Mononuclear cell (primary cell): Measurements from ENCODE around the gene PEG3. TPM values are rescaled to one million over a fixed set of nuclear protein-coding genes. Genes with fewer than 3 reads are reported as not detected.
"Not testable (repeated sequence)": the region's sequence is repeated elsewhere in the genome, so short reads cannot be mapped to it uniquely, and the experiment has no call there.

Experiments
- H3K27me3 ChIP-seq: 2 replicates; pipeline ENCODE4 v1.6.0; 2011; ENCODE audit warnings: low read length, control low read depth; ENCODE audit not compliant: insufficient read depth
- H3K4me1 ChIP-seq: 2 replicates; pipeline ENCODE4 v1.5.1; 2011; ENCODE audit warnings: mild to moderate bottlenecking, low read length, control low read depth; ENCODE audit not compliant: insufficient read depth
- H3K4me3 ChIP-seq: 2 replicates; pipeline ENCODE4 v1.5.1; 2011; ENCODE audit warnings: mild to moderate bottlenecking, low read length, moderate library complexity
- H3K9me3 ChIP-seq: 2 replicates; pipeline ENCODE4 v1.5.1; 2011; ENCODE audit warnings: low read depth, mild to moderate bottlenecking, control low read depth, low read length
- total RNA-seq: library from RNA; depleted of rRNA; stranded (reverse); fragments of >200 nt; gene quantifications from one replicate; pipeline ENCODE4 v1.2.3, GENCODE V29; 2012

Gene PEG3
- total RNA-seq, 1 donor, result under 0.01 TPM

DNA sequence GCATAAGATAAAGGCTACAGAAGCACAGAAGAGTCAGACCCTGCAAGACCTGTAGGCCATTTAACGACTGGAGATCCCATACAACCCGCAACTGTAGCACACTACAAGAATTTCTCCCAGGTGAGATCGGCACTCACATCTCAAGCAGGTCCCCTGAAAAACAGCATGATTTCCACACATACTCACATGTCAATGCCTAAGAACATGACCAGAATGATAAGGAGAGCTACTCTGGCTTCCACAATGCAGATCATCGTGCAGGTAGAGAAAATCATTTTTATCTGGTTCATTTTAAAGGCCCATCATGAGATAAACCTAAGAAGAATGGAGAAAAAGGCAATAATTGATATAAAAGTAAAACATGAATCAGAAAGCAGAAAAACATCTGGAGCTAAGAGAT is 17.5 kb upstream of the PEG3 start:
- Histone ChIP-seq H3K27me3 (peaks cover 2% of the 10 kb centered on the region), H3K9me3 (peaks cover 22% of the 10 kb centered on the region), H3K4me3 (no peak overlapping the region), H3K4me1 (no peaks in the 10 kb centered on the region)

DNA sequence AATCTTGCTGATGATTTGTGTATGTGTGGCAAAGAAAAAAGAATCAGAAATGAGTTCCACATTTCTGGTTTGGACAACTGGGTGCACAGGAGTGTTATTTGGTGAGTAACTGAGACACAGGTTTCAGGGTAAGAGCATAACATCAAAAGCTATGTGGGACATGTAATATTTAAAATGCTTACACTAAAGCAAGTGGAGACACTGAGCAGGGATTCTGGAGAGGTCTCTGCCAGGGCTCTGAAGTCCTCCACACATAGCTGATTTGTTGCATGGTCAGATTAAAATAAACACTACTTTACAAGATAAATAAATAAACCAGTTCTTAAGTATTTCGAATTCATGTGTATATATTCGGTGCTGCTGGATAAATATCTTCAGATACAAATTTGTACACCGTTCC is 16.3 kb upstream of the PEG3 start:
- no peak overlapping the region for H3K4me3 ChIP-seq
- H3K9me3 ChIP-seq, result peaks cover 22% of the 10 kb centered on the region
- no peaks in the 10 kb centered on the region for H3K4me1 ChIP-seq
- H3K27me3 ChIP-seq, result peaks cover 2% of the 10 kb centered on the region

DNA sequence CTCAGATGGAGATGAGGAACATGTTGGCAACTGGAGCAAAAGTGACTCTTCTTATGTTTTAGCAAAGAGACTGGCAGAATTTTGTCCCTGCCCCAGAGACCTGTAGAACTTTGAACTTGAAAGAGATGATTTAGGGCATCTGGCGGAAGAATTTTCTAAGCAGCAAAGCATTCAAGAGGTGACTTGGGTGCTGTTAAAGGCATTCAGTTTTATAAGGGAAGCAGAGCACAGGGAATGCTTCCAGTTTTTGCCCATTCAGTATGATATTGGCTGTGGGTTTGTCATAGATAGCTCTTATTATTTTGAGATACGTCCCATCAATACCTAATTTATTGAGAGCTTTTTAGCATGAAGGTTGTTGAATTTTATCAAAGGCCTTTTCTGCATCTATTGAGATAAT is 11.8 kb upstream of the PEG3 start:
- peaks cover 18% of the 10 kb centered on the region for H3K9me3 ChIP-seq
- H3K4me3 ChIP-seq, H3K27me3 ChIP-seq, H3K4me1 ChIP-seq: not testable (repeated sequence)

DNA sequence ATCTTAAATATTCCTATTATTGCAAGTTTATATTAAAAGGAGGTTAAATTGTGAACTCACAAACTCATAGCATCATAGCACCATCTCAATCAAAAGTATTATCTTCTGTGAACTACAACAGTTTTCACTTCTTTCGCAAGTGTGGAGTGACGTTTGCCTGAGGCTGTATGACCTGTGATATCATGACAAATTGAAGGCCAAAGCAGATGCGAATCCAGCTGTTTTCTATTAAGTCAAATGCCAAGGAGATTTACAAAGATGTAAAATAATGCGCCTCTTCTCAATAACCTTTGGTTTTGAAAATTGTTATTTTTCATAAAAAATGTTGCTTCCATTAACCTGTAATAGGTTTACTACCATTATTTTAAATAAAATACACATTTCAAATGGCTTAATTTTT is 7.6 kb upstream of the PEG3 start:
- Histone ChIP-seq H3K4me1 (no peaks in the 10 kb centered on the region), H3K9me3 (peaks cover 8% of the 10 kb centered on the region), H3K4me3 (no peak overlapping the region), H3K27me3 (no peaks in the 10 kb centered on the region)

DNA sequence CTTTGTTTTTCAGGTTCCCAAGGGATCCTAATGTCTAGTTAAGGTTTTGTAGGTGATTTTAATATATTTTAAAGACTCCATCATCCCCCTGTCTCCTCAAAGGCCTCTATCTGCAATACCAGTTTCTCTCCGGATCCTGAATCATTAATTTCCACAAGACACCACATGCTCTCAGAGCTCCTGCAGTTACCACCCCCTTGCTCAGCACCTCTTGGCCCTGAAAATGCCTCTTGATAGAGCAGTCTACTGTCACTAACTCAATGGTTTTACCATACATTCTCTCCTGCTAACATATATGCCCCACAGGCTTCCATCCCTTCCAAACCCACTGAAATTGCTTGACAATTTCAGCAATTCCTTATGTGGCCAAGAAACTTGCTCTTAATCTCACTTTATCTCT is 1.9 kb upstream of the PEG3 start:
- Histone ChIP-seq H3K4me1 (peaks cover 5% of the 10 kb centered on the region), H3K9me3 (no peaks in the 10 kb centered on the region), H3K27me3 (peaks cover 21% of the 10 kb centered on the region), H3K4me3 (no peak overlapping the region)

DNA sequence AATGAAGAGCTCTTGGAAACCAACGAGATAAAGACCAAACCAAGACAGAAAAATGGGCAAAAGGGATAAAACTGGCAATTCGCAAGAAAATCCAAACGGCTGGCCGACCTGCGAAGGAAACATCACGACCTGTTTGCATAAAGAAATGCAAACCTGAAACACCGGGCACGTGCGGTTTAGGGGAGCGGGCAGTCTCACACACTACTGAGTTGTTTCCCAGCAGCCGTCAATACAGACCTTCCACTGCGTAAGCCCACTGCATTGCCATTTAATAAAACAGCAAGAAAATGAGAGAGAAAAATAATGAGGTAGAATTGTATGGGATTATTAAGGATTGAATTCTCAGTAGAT is 642 bp upstream of the PEG3 start:
- H3K9me3 ChIP-seq, result no peaks in the 10 kb centered on the region

DNA sequence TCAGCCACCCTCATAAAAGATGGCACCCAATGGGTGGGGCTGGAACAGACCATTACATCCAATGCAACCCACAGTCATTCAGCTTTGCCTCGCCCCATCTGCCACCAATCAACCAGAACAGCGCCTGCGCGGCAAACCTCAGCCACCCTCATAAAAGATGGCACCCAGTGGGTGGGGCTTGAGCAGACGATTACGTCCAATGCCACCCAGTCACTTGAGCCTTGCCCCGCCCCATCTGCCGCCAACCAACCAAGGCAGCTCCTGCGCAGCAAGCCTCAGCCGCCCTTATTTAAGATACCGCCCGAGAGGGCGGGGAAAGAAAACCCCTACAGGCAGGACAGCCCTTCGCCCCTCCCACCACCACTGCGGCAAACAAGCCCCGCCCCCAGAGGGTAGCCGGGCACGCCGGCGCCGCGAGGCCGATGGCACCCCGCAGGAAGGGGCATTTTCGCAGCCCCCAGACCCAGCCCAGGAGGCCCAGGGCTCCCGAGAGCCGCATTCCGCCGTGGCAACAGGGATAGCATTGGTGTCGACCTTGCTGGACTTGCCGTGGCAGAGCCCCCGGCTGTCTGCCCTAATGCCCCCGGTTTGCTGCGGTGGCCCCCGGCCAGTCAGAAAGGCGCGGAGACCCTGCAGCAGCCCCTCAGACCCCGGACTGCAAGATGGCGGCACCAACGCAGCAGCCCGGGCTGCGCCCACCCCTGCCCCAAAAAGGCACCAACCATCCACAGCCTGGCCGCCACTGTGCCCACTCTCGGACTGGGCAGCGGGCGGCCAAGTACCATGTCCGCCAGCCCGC is 675 bp downstream of the PEG3 start:
- Histone ChIP-seq H3K4me3 (no peak overlapping the region), H3K27me3 (peaks cover 21% of the 10 kb centered on the region), H3K9me3 (no peaks in the 10 kb centered on the region), H3K4me1 (peaks cover 5% of the 10 kb centered on the region)

More for the DNA sequence above, 642 bp upstream of the PEG3 start:
- Histone ChIP-seq H3K4me1 (peaks cover 5% of the 10 kb centered on the region), H3K27me3 (peaks cover 21% of the 10 kb centered on the region), H3K4me3 (no peak overlapping the region)

DNA sequence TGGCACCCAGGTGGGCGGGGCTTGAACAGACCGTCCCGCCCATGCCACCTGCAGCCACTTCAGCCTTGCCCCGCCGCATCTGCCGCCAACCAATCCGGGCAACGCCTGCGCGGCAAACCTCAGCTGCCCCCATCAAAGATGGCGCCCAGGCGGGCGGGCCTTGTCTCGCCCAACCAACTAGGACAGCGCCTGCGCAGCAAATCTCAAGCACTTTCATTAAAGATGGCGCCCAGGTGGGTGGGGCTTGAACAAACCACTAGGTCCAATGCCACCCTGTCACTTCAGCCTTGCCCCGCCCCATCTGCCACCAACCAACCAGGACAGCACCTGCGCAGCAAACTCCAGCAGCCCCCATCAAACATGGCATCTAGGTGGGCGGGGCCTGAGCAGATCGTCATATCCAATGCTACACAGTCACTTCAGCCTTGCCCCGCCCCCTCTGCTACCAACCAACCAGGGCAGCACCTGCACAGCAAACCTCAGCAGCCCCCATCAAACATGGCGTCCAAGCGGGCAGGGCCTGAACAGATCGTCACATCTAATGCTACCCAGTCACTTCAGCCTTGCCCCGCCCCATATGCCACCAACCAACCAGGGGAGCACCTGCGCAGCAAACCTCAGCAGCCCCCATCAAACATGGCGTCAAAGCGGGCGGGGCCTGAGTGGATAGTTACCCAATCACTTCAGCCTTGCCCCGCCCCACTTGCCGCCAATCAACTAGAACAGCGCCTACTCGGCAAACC is 1.4 kb downstream of the PEG3 start:
- no peaks in the 10 kb centered on the region for H3K9me3 ChIP-seq

DNA sequence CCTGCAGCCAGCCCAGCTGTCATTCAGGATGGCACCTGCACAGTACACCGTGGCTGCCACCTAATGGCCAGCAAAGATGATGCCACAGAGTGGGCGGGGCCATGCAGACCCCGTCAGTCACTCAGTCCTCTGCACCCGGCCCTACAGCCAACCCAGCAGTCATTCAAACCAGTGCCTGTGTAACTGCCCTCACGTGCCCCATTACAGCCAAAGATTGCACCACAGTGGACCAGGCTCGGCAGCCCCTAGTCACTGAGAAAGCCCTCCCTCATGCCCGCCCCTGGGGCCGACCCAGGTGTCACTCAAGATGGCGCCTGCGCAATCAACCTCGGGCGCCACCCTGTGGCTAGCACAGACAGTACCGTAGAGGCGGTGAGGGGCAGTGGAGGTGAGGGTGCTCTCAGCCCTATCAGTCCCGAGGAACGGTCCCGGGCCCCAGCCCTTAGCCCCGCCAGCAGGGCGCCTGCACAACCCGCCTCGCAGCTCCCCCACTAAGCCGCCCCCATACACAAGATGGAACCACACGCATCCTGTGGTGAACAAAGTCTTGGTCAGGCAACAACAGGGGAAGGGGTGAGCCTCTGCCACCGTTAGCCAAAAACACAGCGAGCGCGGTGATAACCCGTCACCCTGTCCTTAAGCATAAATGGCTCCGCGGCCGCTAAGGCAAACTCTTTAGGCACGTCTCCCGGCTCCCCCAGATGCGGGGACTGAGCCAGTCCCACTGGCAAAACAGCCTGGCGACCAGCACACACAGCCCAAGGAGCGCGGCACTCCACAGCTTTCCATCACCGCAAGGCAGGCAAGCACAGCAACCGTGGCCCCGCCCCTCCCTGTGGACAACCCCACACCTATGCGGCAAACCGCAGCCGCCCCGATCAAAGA is 2.3 kb downstream of the PEG3 start:
- Histone ChIP-seq H3K4me1 (peaks cover 5% of the 10 kb centered on the region), H3K4me3 (no peak overlapping the region), H3K9me3 (no peaks in the 10 kb centered on the region)

More for the DNA sequence above, 1.4 kb downstream of the PEG3 start:
- Histone ChIP-seq H3K4me1 (peaks cover 5% of the 10 kb centered on the region), H3K27me3 (peaks cover 21% of the 10 kb centered on the region), H3K4me3 (no peak overlapping the region)

DNA sequence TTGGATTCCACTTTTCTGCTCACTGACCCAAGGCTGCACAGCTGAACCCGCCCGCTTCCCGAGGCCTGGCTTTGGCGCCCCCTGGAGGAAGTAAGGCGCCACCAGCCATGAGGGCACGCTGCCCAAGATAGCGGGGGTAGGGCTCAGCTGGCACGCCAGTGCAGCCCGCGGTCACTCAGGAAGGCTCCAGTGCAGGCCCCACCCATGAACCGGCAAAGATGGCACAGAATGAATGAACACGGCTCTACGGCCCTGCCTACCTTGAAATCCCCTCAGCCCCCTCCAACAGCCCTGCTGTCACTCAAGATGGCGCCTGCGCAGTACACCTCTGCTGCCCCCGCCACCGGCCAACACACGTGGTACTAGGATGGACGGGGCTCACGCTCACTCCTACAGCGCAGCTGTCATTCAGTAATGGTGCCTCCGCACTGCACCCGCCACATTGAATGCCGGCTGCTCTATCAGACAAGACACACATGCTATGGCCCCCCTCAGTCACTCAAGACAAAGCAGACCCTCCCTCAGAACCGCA is 3.0 kb downstream of the PEG3 start:
- no peak overlapping the region for H3K4me3 ChIP-seq

More for the DNA sequence above, 2.3 kb downstream of the PEG3 start:
- H3K27me3 ChIP-seq, result peaks cover 21% of the 10 kb centered on the region

DNA sequence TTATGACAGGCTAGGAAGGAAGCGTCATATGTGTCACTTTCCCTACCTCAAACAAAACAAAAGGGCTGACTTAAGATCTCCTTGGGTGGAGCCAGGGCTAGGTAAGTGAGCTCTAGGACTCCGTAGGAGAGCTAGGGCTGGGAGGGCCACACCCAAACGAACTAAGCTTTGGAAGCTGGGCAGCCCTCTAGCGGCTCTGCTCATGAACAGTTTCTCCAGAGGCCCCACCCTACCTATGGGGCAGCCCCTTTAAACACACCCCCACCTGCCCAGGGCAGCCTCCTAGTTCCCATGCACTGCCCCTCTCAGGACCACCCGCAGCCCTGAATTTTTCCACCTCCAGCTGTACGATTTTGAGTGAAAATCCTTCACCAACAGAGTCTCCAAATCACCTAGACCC is 3.5 kb downstream of the PEG3 start:
- Histone ChIP-seq H3K27me3 (peaks cover 14% of the 10 kb centered on the region), H3K4me1 (peaks cover 5% of the 10 kb centered on the region), H3K4me3 (no peak overlapping the region), H3K9me3 (no peaks in the 10 kb centered on the region)

More for the DNA sequence above, 3.0 kb downstream of the PEG3 start:
- Histone ChIP-seq H3K9me3 (no peaks in the 10 kb centered on the region), H3K4me1 (peaks cover 5% of the 10 kb centered on the region), H3K27me3 (peaks cover 19% of the 10 kb centered on the region)

DNA sequence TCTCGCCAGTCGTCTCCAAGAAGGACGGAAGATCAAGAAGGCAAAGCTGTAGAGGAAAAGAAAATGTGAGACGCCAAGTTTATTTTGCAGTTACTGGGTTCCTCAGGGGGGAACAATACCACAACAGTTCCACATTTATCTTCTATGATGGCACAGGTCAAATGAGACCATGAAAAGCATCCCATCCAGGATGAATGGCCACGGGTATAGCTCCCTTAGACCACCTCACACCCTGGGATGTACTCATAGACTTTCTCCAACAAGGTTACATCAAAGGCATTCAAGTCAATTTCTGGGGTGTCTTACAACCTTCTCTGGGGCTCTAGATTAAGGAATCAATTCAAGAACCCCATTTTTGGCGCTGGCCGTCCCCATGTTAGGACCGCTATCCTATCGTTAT is 4.5 kb downstream of the PEG3 start:
- Histone ChIP-seq H3K4me3 (no peak overlapping the region), H3K27me3 (peaks cover 5% of the 10 kb centered on the region), H3K4me1 (peaks cover 5% of the 10 kb centered on the region), H3K9me3 (no peaks in the 10 kb centered on the region)

DNA sequence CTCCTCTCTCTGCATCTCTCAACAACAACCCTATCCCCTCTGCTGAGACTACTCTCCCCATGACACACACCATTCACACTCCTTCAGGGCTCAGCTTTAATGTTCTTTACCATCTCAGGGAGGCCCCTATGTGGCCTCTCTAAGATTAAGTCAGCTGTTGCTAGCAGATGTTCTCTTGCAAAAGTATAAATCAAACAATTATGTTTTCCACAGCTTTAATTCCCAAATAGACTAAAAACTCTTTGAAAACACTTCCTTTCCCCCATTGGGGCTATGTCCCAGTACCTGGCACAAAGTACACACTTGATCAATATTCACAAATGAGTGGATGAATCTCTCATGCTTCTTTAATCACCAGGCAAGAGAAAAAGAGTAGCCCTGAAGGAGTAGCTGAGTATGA is 5.1 kb downstream of the PEG3 start:
- Histone ChIP-seq H3K27me3 (peaks cover 2% of the 10 kb centered on the region), H3K9me3 (no peaks in the 10 kb centered on the region)

DNA sequence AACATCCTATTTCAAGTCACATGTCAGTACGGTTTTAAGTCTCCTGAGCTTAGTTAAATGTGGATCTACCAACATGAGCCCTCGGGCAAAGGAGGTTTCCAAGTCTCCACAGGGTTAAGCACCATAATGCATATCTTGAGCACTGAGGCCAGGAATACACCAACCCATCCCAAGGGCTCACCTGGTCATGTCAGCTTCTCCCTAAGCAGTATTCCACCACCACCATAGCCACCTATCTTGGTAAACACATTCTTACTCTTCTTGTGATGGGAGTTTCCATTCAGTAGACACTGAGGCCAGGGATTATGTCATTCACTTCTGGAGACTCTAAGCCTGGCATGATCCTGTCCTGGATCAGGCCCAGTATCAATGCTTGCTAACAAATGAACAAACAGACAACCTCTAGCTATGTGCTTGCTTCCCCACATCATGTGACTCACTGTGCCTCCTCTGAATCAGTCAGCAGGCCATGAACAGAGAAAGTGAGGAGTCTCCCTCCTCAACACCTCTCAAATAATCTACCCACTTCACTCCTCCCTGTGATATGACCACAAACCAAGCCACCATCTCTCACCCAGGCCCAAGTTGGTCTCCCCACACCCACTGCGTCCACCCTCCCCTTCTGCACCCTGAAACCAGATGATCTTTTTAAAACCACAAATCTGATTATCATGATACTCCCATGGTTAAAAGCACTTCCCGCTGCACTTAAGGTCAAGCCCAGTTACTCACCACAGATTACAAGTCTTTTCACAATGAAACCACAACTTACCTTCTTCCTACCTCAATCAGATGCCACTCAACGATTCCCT is 5.8 kb downstream of the PEG3 start:
- Histone ChIP-seq H3K4me1 (peaks cover 5% of the 10 kb centered on the region), H3K27me3 (no peaks in the 10 kb centered on the region), H3K4me3 (no peak overlapping the region), H3K9me3 (no peaks in the 10 kb centered on the region)

More for the DNA sequence above, 5.1 kb downstream of the PEG3 start:
- Histone ChIP-seq H3K4me3 (no peak overlapping the region), H3K4me1 (peaks cover 5% of the 10 kb centered on the region)
